ENCODE data around the gene CNTNAP5. TPM values are rescaled to one million over a fixed set of nuclear protein-coding genes. Genes with fewer than 3 reads are reported as not detected.

CNTNAP5 gene
- total and polyA plus RNA-seq, 3 donors from 2014 or later = 0.29 to 0.39 (median 0.31) TPM

- TF ChIP-seq CTCF (IDR thresholded peaks at IDR 0.05) (no peak), POLR2A (IDR thresholded peaks at IDR 0.05) (no peak)
Observed at GRCh38 chr2:124586835-124587234, 561.7 kb downstream of the CNTNAP5 start.

GRCh38 chr2:124589971-124590370 lies 564.9 kb downstream of the CNTNAP5 start:
- Histone ChIP-seq H3K36me3 (ENCODE audit: low read depth, missing control alignments) (no peaks in the 10 kb centered on the region), H3K4me3 (no peak overlapping the region), H3K4me1 (no peaks in the 10 kb centered on the region), H3K27ac (no peak overlapping the region), H3K9me3 (no peaks in the 10 kb centered on the region), H3K27me3 (no peaks in the 10 kb centered on the region)
- intact Hi-C loops (cut with DNase I; ENCODE audit: low total_unique reads) = no loop called here
- DNase-seq = no peak
- WGBS, 2 donors = 87 to 88% methylated on average over 3 of the region's 3 CpGs
- TF ChIP-seq POLR2A (IDR thresholded peaks at IDR 0.05) = no peak
- no peak for TF ChIP-seq CTCF (IDR thresholded peaks at IDR 0.05)

More at GRCh38 chr2:124586835-124587234, 561.7 kb downstream of the CNTNAP5 start:
- no peak for DNase-seq
- H3K27ac ChIP-seq = no peak overlapping the region
- intact Hi-C loops (cut with DNase I; ENCODE audit: low total_unique reads) = no loop called here
- H3K9me3 ChIP-seq = no peaks in the 10 kb centered on the region
- H3K27me3 ChIP-seq = no peaks in the 10 kb centered on the region
- no peaks in the 10 kb centered on the region for H3K4me1 ChIP-seq
- WGBS, 2 donors = 86 to 96% methylated on average over 2 of the region's 2 CpGs
- no peaks in the 10 kb centered on the region for H3K36me3 ChIP-seq (ENCODE audit: low read depth, missing control alignments)
- H3K4me3 ChIP-seq = no peak overlapping the region

- Histone ChIP-seq H3K27me3 (no peaks in the 10 kb centered on the region), H3K9me3 (no peaks in the 10 kb centered on the region)
Observed at GRCh38 chr2:124602759-124603158, 577.7 kb downstream of the CNTNAP5 start.

GRCh38 chr2:124604940-124605339 lies 579.9 kb downstream of the CNTNAP5 start:
- H3K36me3 ChIP-seq (ENCODE audit: low read depth, missing control alignments) = no peaks in the 10 kb centered on the region
- H3K27me3 ChIP-seq = no peaks in the 10 kb centered on the region
- no peak overlapping the region for H3K4me3 ChIP-seq
- peaks cover 5% of the 10 kb centered on the region for H3K4me1 ChIP-seq
- 70 to 74% methylated on average over 2 of the region's 2 CpGs for WGBS, 2 donors
- H3K27ac ChIP-seq = no peak overlapping the region
- DNase-seq = no peak
- no peaks in the 10 kb centered on the region for H3K9me3 ChIP-seq
- intact Hi-C loops (cut with DNase I; ENCODE audit: low total_unique reads) = no loop called here
- TF ChIP-seq POLR2A (IDR thresholded peaks at IDR 0.05) (no peak), CTCF (IDR thresholded peaks at IDR 0.05) (no peak)

More at GRCh38 chr2:124602759-124603158, 577.7 kb downstream of the CNTNAP5 start:
- H3K36me3 ChIP-seq (ENCODE audit: low read depth, missing control alignments) = no peaks in the 10 kb centered on the region
- intact Hi-C loops (cut with DNase I; ENCODE audit: low total_unique reads) = no loop called here
- H3K27ac ChIP-seq = no peak overlapping the region
- TF ChIP-seq POLR2A (IDR thresholded peaks at IDR 0.05) (no peak), CTCF (IDR thresholded peaks at IDR 0.05) (no peak)
- DNase-seq = no peak
- peaks cover 5% of the 10 kb centered on the region for H3K4me1 ChIP-seq
- no peak overlapping the region for H3K4me3 ChIP-seq

- WGBS, 2 donors = 34 to 45% methylated on average over 2 of the region's 2 CpGs
- intact Hi-C loops (cut with DNase I; ENCODE audit: low total_unique reads) = no loop called here
- no peaks in the 10 kb centered on the region for H3K36me3 ChIP-seq (ENCODE audit: low read depth, missing control alignments)
- H3K9me3 ChIP-seq = no peaks in the 10 kb centered on the region
- H3K4me1 ChIP-seq = peaks cover 5% of the 10 kb centered on the region
- no peaks in the 10 kb centered on the region for H3K27me3 ChIP-seq
- TF ChIP-seq CTCF (IDR thresholded peaks at IDR 0.05) = no peak
- TF ChIP-seq POLR2A (IDR thresholded peaks at IDR 0.05) = no peak
- H3K27ac ChIP-seq = no peak overlapping the region
- no peak for DNase-seq
- H3K4me3 ChIP-seq = no peak overlapping the region
Observed at GRCh38 chr2:124607679-124608078, 582.6 kb downstream of the CNTNAP5 start.
